Measurements from ENCODE around the gene WDFY3.
"Not testable (repeated sequence)": the region's sequence is repeated elsewhere in the genome, so short reads cannot be mapped to it uniquely, and the experiment has no call there.

Gene WDFY3

DNA sequence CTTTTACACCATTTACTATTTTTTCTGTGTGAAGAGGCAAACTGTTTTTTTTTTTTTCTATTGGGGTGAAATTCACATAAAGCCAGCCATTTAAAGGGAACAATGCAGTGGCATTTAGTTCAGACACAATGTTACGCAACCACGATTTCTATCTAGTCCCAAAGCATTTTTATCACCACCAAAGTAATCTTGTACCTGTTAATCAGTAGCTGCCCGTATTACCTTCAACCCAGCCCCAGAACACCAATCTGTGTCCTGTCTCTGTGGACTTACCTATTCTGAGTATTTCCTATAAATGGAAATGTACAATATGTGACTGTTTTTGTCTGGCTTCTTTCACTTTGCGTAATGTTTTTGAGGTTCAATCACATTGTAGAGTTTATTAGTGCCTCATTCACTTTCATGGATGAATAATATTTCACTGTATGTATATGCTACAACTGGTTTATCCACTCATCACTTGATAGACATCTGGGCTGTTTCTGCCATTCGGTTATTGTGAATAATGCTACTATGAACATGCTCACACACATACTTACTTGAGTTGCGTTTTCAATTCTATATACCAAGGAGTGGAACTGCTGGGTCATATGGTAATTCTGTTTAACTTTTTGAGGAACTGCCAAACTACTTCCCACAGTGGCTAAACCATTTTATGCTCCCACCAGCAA is 267.4 kb downstream of the WDFY3 start:
- DNase-seq: no peak

GRCh38 chr4:84697615-84698201 is 268.8 kb downstream of the WDFY3 start:
- no peak for DNase-seq

GRCh38 chr4:84697159-84697558 is 269.3 kb downstream of the WDFY3 start:
- no peak for DNase-seq

DNA sequence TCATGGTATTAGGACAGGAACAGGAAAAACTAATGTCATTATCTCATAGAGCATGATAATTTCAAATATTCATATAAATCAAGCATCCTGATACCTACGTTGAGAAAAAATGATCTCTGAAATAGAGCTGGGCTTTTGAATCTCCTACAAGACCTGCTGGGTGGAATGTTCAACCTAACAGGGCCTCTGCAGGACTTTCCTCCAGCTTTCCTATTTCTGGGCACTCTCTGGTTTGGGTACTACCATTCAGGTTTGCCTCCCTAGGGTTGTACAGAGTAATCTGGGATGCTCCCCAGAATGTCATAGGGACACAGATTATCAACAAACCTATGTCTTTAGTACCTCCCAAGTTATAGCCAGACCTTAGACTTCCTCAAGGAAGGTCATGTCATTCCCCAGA is 274.7 kb downstream of the WDFY3 start:
- DNase-seq: no peak

DNA sequence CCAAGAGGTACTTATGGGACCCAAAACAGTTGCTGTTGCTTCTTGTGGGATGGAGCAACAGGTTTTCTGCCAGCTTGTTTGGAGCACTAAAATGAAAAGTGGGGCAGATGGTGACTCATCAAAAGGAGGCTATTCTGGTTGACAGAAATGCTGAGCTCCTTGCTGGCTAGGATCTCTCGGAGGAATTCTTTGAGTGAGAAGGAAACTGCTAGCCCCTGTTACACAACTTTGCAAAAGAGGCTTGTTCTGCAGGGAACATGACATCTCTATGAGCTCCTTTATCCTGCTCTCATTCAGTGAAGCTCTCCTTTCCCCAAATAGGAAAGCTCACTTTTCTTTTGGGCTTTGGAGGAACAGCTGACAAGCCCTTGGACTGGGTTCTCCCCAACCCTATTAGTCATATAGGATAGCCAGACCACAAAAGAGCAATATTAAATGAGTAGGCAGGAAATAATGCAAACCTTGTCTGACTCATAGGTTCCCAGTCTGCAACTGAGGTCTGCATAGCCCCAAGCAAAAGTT is 275.3 kb downstream of the WDFY3 start:
- DNase-seq: no peak

DNA sequence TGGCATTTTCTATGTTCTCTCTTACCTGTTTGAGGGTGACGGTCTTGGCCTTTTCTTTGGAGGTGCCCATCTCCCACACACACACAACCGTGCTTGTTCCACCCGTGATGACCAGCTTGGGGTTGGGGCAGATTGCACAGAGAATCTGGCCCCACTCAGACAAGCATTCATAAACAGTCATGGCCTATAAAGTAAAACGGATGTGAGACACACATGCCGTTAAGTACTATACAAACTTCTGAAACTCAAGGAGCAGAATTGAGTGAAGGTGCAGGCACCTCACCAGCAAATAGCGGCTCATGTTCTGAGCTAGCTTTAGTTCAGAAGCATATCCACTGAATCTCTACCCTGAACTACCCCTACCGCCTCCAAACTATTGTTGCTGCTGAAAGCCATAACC is 276.0 kb downstream of the WDFY3 start:
- no peak for DNase-seq

GRCh38 chr4:84689197-84689596 is 277.3 kb downstream of the WDFY3 start:
- DNase-seq: no peak

GRCh38 chr4:84688605-84689004 is 277.9 kb downstream of the WDFY3 start:
- DNase-seq: no peak

- no peak for DNase-seq
Observed at GRCh38 chr4:84685105-84685504, 281.4 kb downstream of the WDFY3 start.

- no peak for DNase-seq
Observed at GRCh38 chr4:84684361-84684760, 282.1 kb downstream of the WDFY3 start.

- no peak for DNase-seq
Observed at GRCh38 chr4:84683064-84683850, 283.2 kb downstream of the WDFY3 start.

DNA sequence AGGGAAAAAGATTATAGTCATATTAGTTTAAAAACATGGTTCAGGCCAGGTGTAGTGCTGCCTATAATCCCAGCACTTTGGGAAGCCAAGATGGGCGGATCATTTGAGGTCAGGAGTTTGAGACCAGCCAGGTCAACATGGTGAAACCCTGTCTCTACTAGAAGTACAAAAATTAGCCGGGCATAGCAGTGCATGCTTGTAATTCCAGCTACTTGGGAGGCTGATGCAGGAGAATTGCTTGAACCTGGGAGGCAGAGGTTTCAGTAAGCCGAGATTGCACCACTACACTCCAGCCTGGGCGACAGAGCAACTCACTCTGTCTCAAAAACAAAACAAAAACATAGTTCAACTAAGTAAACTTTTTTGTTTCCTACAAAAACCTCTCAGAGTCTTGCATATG is 283.8 kb downstream of the WDFY3 start:
- not testable (repeated sequence) for DNase-seq

DNA sequence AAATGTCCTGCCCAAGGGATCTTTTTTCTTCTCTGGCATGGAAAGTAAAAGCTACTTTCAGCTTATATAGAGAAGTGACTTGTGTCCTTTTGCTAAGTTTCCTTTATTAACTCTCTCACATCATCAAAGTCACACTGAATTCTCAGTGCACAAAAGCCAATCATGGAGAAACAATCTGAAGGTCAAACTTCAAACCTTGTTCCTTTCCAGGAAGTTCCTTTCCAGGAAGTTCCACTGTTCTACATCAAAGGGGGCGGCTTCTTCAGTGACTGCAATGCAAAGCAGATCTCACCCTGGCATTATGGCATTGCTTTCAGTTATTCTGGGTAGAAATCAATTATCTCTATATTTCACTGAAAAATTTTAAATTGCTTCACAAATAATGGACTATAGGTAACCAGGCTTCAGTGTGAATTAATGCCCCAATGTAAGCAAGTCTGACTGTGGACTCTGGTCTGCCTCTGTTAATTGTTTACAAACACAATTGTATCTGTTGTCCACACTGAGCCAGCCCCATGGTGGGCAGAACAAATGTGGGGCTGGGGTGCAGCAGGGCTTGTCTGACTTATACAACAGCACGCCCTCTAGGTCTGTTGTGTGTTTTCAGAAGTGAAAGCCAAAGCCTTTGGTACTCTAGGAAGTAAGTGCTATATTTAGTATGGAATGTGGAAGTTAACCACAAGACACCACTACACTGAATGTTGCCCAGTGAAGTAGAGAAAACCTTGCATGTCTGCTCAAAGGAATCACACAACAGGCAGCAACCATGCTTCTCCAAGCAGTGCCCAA is 284.8 kb downstream of the WDFY3 start:
- no peak for DNase-seq

DNA sequence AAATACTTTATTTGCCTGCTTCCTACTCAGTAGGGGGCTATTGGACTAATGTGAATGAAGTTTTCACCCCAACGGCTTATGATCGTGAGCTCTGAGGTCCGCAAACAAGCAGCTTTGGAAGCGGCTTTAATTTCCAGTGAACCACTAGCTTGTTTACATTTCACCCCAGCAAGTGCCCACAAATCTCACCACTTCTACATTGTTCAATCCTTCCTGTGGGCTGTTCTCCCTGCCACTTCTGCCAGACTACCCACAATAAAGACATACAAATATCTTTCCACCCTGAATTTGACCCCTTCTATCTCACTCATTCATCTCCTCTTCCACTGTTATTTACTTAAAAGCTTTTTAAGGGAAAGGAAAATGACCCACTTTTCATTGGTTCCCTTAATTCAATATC is 285.5 kb downstream of the WDFY3 start:
- DNase-seq: no peak

DNA sequence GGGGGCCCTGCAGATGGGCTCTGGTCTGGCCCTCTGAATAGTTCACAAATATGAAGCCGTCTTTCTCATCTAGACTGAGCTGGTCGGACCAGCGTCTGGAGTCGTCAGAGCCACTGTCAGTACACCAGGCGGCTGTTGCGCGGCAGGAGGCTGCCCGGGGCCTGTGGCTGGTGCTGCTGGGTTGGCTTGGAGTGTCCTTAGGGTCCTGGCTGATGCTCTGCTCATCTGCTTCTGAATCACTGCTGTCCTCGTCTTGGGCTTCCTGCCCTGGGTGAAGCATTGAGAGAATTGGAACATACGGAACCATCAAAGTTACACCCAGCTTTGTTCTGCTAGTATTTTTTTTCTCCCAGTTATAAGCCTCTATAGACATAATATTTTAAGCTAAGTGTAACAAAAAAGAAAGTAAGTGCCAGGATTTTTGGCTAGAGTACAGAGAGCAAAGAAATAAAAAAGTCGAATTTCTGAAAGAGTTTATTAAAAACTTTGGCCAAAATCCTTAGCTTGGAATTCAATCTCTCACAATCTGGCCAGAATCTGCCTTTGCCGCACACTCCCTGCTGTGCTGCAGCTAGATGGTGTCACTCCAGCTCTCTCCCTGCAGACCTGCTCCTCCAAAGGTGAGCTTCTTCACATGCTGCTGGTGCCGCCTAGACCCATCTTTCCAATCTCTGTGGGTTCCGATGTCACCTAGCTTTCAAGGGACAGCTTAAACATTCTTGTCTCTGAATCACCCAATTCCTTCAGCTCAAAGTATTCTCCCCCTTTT is 287.3 kb downstream of the WDFY3 start:
- DNase-seq: no peak

- no peak for DNase-seq
Observed at GRCh38 chr4:84677995-84678394, 288.5 kb downstream of the WDFY3 start.

- DNase-seq: no peak
Observed at GRCh38 chr4:84677093-84677492, 289.4 kb downstream of the WDFY3 start.

DNA sequence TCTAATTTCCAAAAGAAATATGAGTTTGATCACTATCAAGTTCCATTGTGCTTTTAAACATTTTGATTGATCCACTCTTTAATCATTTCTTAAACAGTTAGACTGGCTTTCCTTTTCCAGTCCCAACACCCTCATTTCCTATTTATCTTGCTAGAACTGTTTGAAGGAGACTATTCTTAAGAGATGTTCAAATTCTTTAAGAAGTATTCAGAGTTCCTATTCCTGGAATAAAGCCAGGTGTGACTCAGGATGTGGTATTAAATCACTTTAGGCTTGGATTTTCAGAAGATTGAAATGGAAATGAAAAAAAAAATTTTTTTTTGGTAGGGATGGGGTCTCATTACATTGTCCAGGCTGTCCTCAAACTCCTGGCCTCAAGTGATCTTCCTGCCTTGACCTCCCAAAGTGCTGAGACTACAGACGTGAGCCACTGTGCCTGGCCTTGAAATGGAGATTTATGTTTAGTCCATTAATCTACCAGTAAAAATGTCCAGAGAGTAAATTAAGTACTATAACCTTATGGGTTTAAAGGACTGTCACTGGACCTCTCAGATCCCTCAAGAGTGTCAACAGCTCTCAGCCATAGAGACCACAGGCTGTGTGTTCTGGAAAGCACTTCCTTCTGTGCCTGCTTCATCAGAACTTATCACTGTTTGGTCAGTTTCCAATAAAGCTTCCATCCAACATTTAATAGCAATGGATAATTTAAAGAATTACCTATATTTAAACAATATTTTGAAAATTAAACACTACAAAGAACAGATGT is 292.8 kb downstream of the WDFY3 start:
- DNase-seq: no peak

DNA sequence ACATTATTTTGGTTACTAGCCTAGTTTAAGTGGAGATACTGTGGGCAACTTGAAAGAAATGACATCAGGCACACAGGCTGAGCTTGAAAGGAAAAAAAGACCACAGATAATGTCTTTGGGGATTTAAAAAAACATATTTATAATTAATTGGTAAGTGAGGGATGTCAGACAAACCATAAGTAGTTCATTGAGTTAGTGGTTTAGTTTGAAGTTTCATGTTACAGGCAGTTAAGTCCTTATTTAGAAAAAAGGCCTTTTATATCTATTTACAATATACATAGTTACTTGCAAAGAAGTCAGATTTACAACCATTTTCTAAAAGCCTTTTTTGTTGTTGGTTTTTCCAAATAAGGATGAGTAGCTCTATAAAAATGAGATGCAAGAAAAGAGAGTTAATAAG is 294.3 kb downstream of the WDFY3 start:
- no peak for DNase-seq

DNA sequence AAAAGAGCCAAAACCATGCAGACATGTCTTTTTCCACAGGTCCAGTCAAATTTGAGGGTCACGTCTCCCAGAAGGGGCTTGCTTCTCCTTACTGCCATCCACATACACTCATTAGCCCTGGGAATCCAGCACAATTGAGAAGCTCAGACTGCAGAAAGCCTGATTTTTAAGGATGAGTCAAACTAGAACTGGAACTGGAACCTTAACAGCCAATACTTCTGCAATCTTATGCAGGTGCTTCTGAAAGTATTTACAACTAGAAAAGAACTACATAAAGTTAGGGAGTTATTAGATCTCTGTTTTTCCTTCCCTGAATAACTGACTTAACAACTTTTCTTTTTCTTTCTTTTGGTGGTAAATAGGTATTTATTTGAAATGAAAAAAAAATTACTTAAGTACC is 297.3 kb downstream of the WDFY3 start:
- DNase-seq: no peak

DNA sequence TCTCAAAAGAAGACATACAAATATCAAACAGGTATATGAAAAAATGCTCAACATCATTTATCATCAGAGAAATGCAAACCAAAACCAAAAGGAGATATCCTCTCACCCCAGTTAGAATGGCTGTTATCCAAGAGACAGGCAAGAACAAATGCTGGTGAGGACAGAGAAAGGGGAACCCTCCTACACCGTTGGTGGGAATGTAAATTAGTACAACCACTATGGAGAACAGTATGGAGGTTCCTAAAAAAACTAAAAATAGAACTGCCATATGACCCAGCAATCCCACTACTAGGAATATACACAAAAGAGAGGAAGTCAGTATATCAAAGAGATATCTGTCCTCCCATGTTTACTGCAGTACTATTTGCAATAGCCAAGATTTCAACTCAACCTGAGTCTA is 300.1 kb downstream of the WDFY3 start:
- no peak for DNase-seq

DNA sequence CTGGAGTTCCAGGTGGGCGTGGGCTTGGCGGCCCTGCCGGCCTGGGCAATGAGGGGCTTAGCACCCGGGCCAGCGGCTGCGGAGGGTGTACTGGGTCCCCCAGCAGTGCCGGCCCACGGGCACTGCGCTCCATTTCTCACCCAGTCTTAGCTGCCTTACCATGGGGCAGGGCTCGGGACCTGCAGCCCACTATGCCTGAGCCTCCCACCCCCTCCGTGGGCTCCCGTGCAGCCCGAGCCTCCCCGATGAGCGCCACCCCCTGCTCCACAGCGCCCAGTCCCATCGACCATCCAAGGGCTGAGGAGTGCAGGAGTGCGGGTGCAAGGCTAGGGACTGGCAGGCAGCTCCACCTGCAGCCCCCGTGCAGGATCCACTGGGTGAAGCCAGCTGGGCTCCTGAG is 301.7 kb downstream of the WDFY3 start:
- not testable (repeated sequence) for DNase-seq

Data from DMS79 (cell line).